Measurements from ENCODE around the gene CHCHD6.
A peak's percentile ranks its signal among the peaks of the same experiment; 100 is the strongest.

Gene CHCHD6

GRCh38 chr3:126986001-126986400, 282.0 kb downstream of the CHCHD6 start:
- Mint-ChIP-seq H3K4me1 (peaks cover 24% of the 10 kb centered on the region), H3K36me3 (ENCODE audit: low read depth) (peaks cover 5% of the 10 kb centered on the region), H3K4me3 (no peak overlapping the region), H3K27me3 (ENCODE audit: low read depth, poor library complexity) (peaks cover 21% of the 10 kb centered on the region), H3K27ac (no peak overlapping the region), H3K9me3 (no peaks in the 10 kb centered on the region)
- TF ChIP-seq CTCF (IDR thresholded peaks at IDR 0.05) = no peak
- DNase-seq = peak; percentile 34

GRCh38 chr3:126987129-126987528, 283.1 kb downstream of the CHCHD6 start:
- Mint-ChIP-seq H3K27me3 (ENCODE audit: low read depth, poor library complexity) (peaks cover 10% of the 10 kb centered on the region), H3K4me3 (no peak overlapping the region), H3K36me3 (ENCODE audit: low read depth) (peaks cover 5% of the 10 kb centered on the region), H3K9me3 (no peaks in the 10 kb centered on the region), H3K4me1 (peaks cover 25% of the 10 kb centered on the region), H3K27ac (no peak overlapping the region)
- no peak for DNase-seq
- no peak for TF ChIP-seq CTCF (IDR thresholded peaks at IDR 0.05)

GRCh38 chr3:126987596-126987995, 283.6 kb downstream of the CHCHD6 start:
- H3K4me1 Mint-ChIP-seq = peaks cover 25% of the 10 kb centered on the region
- peaks cover 5% of the 10 kb centered on the region for H3K36me3 Mint-ChIP-seq (ENCODE audit: low read depth)

GRCh38 chr3:126988451-126989021, 284.5 kb downstream of the CHCHD6 start:
- Mint-ChIP-seq H3K27ac (no peak overlapping the region), H3K27me3 (ENCODE audit: low read depth, poor library complexity) (peaks cover 6% of the 10 kb centered on the region), H3K4me1 (peaks cover 25% of the 10 kb centered on the region), H3K9me3 (no peaks in the 10 kb centered on the region), H3K4me3 (no peak overlapping the region), H3K36me3 (ENCODE audit: low read depth) (peaks cover 5% of the 10 kb centered on the region)
- no peak for DNase-seq
- TF ChIP-seq CTCF (IDR thresholded peaks at IDR 0.05) = no peak

More at GRCh38 chr3:126987596-126987995, 283.6 kb downstream of the CHCHD6 start:
- no peak for DNase-seq
- H3K9me3 Mint-ChIP-seq = no peaks in the 10 kb centered on the region
- H3K4me3 Mint-ChIP-seq = no peak overlapping the region
- no peak for TF ChIP-seq CTCF (IDR thresholded peaks at IDR 0.05)
- H3K27ac Mint-ChIP-seq = no peak overlapping the region
- H3K27me3 Mint-ChIP-seq (ENCODE audit: low read depth, poor library complexity) = peaks cover 6% of the 10 kb centered on the region

- H3K27ac Mint-ChIP-seq = no peak overlapping the region
- no peak for DNase-seq
- no peaks in the 10 kb centered on the region for H3K9me3 Mint-ChIP-seq
- no peak overlapping the region for H3K4me3 Mint-ChIP-seq
- TF ChIP-seq CTCF (IDR thresholded peaks at IDR 0.05) = no peak
- H3K4me1 Mint-ChIP-seq = peaks cover 23% of the 10 kb centered on the region
- peaks cover 5% of the 10 kb centered on the region for H3K36me3 Mint-ChIP-seq (ENCODE audit: low read depth)
- peaks cover 6% of the 10 kb centered on the region for H3K27me3 Mint-ChIP-seq (ENCODE audit: low read depth, poor library complexity)
These were observed 285.4 kb downstream of the CHCHD6 start for GRCh38 chr3:126989316-126990023.

Data from nephron progenitor cell (in vitro differentiated cells).